ENCODE results near the gene POLR1H. TPM values are rescaled to one million over a fixed set of nuclear protein-coding genes. Genes with fewer than 3 reads are reported as not detected.

POLR1H gene
- total RNA-seq, 1 experiment from 2014 or later: 40.0 TPM

DNA sequence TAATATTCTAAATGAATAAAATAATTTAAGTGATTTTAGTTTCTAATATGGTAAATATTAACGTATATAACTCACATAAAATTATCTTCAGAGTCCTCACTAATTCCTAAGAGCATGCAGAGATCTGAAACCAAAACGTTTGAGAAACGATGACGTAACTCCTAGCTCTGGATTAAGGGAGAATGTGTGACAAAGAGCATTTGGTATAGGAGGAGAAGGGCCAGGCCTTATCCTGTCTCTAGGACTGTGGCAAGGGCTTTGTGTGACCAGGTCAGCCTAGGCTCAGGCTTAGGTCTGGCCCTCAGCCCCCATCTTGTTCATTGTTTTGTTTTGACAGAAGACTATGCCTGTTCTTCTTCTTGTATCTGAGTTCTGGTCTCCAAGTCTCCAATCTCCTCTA is 19.2 kb upstream of the POLR1H start:
- H4K20me1 ChIP-seq (ENCODE audit: low read length): no peaks in the 10 kb centered on the region
- CTCF ChIA-PET: no interaction called here
- H3K27me3 ChIP-seq (ENCODE audit: low read length): no peaks in the 10 kb centered on the region
- no peaks in the 10 kb centered on the region for H3K9me3 ChIP-seq (ENCODE audit: low read length)
- H3F3A ChIP-seq (ENCODE audit: low read length, unreplicated experiment): peaks cover 3% of the 10 kb centered on the region
- H3K27ac ChIP-seq (ENCODE audit: low read length): no peak overlapping the region
- no peaks in the 10 kb centered on the region for H3K9me2 ChIP-seq (replicated peaks; ENCODE audit: low read length)
- H3K4me2 ChIP-seq (ENCODE audit: low read length): no peak overlapping the region
- DNase-seq (no peak), ATAC-seq (no peak)
- POLR2A ChIA-PET (ENCODE audit: unreplicated experiment): no interaction called here
- no TSS peak for BruUV-seq (replicated peaks)
- H3K79me2 ChIP-seq (ENCODE audit: low read length): no peaks in the 10 kb centered on the region
- H3K4me3 ChIP-seq (ENCODE audit: low read length): no peak overlapping the region
- no peaks in the 10 kb centered on the region for H3K36me3 ChIP-seq (ENCODE audit: low read depth, low read length)
- no peak overlapping the region for H3K9ac ChIP-seq (ENCODE audit: low read length)
- intact Hi-C loops (cut with micrococcal nuclease): no loop called here
- no peak for TF ChIP-seq EZH2phosphoT487 (IDR thresholded peaks at IDR 0.05; ENCODE audit: borderline replicate concordance, low read length)
- TF ChIP-seq, protein P1, sequence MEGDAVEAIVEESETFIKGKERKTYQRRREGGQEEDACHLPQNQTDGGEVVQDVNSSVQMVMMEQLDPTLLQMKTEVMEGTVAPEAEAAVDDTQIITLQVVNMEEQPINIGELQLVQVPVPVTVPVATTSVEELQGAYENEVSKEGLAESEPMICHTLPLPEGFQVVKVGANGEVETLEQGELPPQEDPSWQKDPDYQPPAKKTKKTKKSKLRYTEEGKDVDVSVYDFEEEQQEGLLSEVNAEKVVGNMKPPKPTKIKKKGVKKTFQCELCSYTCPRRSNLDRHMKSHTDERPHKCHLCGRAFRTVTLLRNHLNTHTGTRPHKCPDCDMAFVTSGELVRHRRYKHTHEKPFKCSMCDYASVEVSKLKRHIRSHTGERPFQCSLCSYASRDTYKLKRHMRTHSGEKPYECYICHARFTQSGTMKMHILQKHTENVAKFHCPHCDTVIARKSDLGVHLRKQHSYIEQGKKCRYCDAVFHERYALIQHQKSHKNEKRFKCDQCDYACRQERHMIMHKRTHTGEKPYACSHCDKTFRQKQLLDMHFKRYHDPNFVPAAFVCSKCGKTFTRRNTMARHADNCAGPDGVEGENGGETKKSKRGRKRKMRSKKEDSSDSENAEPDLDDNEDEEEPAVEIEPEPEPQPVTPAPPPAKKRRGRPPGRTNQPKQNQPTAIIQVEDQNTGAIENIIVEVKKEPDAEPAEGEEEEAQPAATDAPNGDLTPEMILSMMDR (conservative IDR thresholded peaks at IDR 0.05; ENCODE audit: low read depth, low read length): no peak
- no peak for TF ChIP-seq EZH2 (IDR thresholded peaks at IDR 0.05; ENCODE audit: low read length, unreplicated experiment)
- H3K4me1 ChIP-seq (ENCODE audit: insufficient read depth, low read length): peaks cover 9% of the 10 kb centered on the region
- no peak overlapping the region for H2AFZ ChIP-seq (ENCODE audit: low read length)

- TF ChIP-seq, protein P1 (conservative IDR thresholded peaks at IDR 0.05; ENCODE audit: low read depth, low read length): no peak
- no peak for TF ChIP-seq EZH2phosphoT487 (IDR thresholded peaks at IDR 0.05; ENCODE audit: borderline replicate concordance, low read length)
- TF ChIP-seq EZH2 (IDR thresholded peaks at IDR 0.05; ENCODE audit: low read length, unreplicated experiment): no peak
- Histone ChIP-seq H3K9me2 (replicated peaks; ENCODE audit: low read length) (no peaks in the 10 kb centered on the region), H3K79me2 (ENCODE audit: low read length) (no peaks in the 10 kb centered on the region), H3K9me3 (ENCODE audit: low read length) (no peaks in the 10 kb centered on the region), H4K20me1 (ENCODE audit: low read length) (no peaks in the 10 kb centered on the region), H3K4me1 (ENCODE audit: insufficient read depth, low read length) (peaks cover 9% of the 10 kb centered on the region), H2AFZ (ENCODE audit: low read length) (no peak overlapping the region), H3K4me2 (ENCODE audit: low read length) (no peak overlapping the region), H3F3A (ENCODE audit: low read length, unreplicated experiment) (peaks cover 3% of the 10 kb centered on the region), H3K36me3 (ENCODE audit: low read depth, low read length) (no peaks in the 10 kb centered on the region), H3K4me3 (ENCODE audit: low read length) (no peak overlapping the region), H3K27ac (ENCODE audit: low read length) (no peak overlapping the region), H3K27me3 (ENCODE audit: low read length) (no peaks in the 10 kb centered on the region), H3K9ac (ENCODE audit: low read length) (no peak overlapping the region)
- intact Hi-C loops (cut with micrococcal nuclease): no loop called here
- DNase-seq: no peak
- POLR2A ChIA-PET (ENCODE audit: unreplicated experiment): no interaction called here
- CTCF ChIA-PET: no interaction called here
- no peak for ATAC-seq
- BruUV-seq (replicated peaks): no TSS peak
Observed at GRCh38 chr6:30042476-30042875, 18.6 kb upstream of the POLR1H start.

- ChIA-PET CTCF (no interaction called here), POLR2A (ENCODE audit: unreplicated experiment) (no interaction called here)
- intact Hi-C loops (cut with micrococcal nuclease): no loop called here
- H3K4me3 ChIP-seq (ENCODE audit: low read length): no peak overlapping the region
- H3K4me2 ChIP-seq (ENCODE audit: low read length): no peak overlapping the region
- H2AFZ ChIP-seq (ENCODE audit: low read length): no peak overlapping the region
- no peaks in the 10 kb centered on the region for H3K9me3 ChIP-seq (ENCODE audit: low read length)
- BruUV-seq (replicated peaks): no TSS peak
- ATAC-seq (no peak), DNase-seq (no peak)
- H3F3A ChIP-seq (ENCODE audit: low read length, unreplicated experiment): peaks cover 3% of the 10 kb centered on the region
- H3K79me2 ChIP-seq (ENCODE audit: low read length): no peaks in the 10 kb centered on the region
- TF ChIP-seq EZH2 (IDR thresholded peaks at IDR 0.05; ENCODE audit: low read length, unreplicated experiment) (no peak), EZH2phosphoT487 (IDR thresholded peaks at IDR 0.05; ENCODE audit: borderline replicate concordance, low read length) (no peak)
- TF ChIP-seq, protein P1 (conservative IDR thresholded peaks at IDR 0.05; ENCODE audit: low read depth, low read length): no peak
- H4K20me1 ChIP-seq (ENCODE audit: low read length): no peaks in the 10 kb centered on the region
- no peak overlapping the region for H3K9ac ChIP-seq (ENCODE audit: low read length)
- no peak overlapping the region for H3K27ac ChIP-seq (ENCODE audit: low read length)
- H3K36me3 ChIP-seq (ENCODE audit: low read depth, low read length): no peaks in the 10 kb centered on the region
- no peaks in the 10 kb centered on the region for H3K9me2 ChIP-seq (replicated peaks; ENCODE audit: low read length)
- no peaks in the 10 kb centered on the region for H3K27me3 ChIP-seq (ENCODE audit: low read length)
- H3K4me1 ChIP-seq (ENCODE audit: insufficient read depth, low read length): peaks cover 9% of the 10 kb centered on the region
Observed at GRCh38 chr6:30042914-30043313, 18.2 kb upstream of the POLR1H start.

Measured in PC-3 (cell line).